ENCODE results near the gene VEZT.

DNA sequence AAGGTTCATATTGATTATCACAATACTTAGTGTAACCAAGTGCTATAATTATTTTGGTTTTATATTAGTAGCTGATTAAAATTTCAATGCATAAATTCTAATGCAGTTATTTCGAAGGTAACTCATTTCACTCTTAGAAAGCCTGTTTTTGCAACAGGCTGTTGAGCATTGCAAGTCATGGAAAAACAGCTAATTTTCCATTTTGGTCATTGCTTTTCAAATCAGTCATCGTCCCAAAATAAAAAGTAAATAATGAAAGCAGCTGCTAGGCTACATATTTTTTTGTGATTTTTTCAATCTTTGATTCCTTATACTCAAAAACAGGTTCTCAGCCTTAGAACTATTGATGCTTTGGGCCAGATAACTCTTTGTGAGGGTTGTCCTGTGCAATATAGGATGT lies 22.9 kb downstream of the VEZT start:
- TF ChIP-seq POLR2A (IDR thresholded peaks at IDR 0.05) (no peak), EP300 (IDR thresholded peaks at IDR 0.05) (no peak)
- TF ChIP-seq, protein P1, sequence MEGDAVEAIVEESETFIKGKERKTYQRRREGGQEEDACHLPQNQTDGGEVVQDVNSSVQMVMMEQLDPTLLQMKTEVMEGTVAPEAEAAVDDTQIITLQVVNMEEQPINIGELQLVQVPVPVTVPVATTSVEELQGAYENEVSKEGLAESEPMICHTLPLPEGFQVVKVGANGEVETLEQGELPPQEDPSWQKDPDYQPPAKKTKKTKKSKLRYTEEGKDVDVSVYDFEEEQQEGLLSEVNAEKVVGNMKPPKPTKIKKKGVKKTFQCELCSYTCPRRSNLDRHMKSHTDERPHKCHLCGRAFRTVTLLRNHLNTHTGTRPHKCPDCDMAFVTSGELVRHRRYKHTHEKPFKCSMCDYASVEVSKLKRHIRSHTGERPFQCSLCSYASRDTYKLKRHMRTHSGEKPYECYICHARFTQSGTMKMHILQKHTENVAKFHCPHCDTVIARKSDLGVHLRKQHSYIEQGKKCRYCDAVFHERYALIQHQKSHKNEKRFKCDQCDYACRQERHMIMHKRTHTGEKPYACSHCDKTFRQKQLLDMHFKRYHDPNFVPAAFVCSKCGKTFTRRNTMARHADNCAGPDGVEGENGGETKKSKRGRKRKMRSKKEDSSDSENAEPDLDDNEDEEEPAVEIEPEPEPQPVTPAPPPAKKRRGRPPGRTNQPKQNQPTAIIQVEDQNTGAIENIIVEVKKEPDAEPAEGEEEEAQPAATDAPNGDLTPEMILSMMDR (IDR thresholded peaks at IDR 0.05) = no peak

All from ovary (tissue), 3 donors.